Measurements from ENCODE around the gene CLDN9.

- no peak for TF ChIP-seq POLR2AphosphoS5 (IDR thresholded peaks at IDR 0.05)
- TF ChIP-seq, protein P1, sequence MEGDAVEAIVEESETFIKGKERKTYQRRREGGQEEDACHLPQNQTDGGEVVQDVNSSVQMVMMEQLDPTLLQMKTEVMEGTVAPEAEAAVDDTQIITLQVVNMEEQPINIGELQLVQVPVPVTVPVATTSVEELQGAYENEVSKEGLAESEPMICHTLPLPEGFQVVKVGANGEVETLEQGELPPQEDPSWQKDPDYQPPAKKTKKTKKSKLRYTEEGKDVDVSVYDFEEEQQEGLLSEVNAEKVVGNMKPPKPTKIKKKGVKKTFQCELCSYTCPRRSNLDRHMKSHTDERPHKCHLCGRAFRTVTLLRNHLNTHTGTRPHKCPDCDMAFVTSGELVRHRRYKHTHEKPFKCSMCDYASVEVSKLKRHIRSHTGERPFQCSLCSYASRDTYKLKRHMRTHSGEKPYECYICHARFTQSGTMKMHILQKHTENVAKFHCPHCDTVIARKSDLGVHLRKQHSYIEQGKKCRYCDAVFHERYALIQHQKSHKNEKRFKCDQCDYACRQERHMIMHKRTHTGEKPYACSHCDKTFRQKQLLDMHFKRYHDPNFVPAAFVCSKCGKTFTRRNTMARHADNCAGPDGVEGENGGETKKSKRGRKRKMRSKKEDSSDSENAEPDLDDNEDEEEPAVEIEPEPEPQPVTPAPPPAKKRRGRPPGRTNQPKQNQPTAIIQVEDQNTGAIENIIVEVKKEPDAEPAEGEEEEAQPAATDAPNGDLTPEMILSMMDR (IDR thresholded peaks at IDR 0.05) = no peak
- TF ChIP-seq POLR2A (IDR thresholded peaks at IDR 0.05) = no peak
- TF ChIP-seq EP300 (IDR thresholded peaks at IDR 0.05) = no peak
These were observed 47.8 kb downstream of the CLDN9 start for GRCh38 chr16:3060339-3061127.
